Measurements from ENCODE around the gene TAP1. TPM values are rescaled to one million over a fixed set of nuclear protein-coding genes. Genes with fewer than 3 reads are reported as not detected.

TAP1 gene
- total RNA-seq, 1 experiment from 2014 or later = 13.6 TPM

- no peak for TF ChIP-seq MXD4 (CRISPR knock-in tag; IDR thresholded peaks at IDR 0.05; ENCODE audit: borderline replicate concordance)
- TF ChIP-seq EMX1 (CRISPR knock-in tag; IDR thresholded peaks at IDR 0.05) = no peak
- TF ChIP-seq TCF7 (CRISPR knock-in tag; IDR thresholded peaks at IDR 0.05; ENCODE audit: low read depth) = no peak
- TF ChIP-seq ATF2 (CRISPR knock-in tag; IDR thresholded peaks at IDR 0.05; ENCODE audit: borderline replicate concordance, low read depth) = no peak
- no peak for TF ChIP-seq SMAD3 (CRISPR knock-in tag; IDR thresholded peaks at IDR 0.05; ENCODE audit: borderline replicate concordance)
- TF ChIP-seq KAT7 (CRISPR knock-in tag; IDR thresholded peaks at IDR 0.05; ENCODE audit: borderline replicate concordance) = no peak
- no peak for TF ChIP-seq TEAD1 (CRISPR knock-in tag; IDR thresholded peaks at IDR 0.05)
- TF ChIP-seq, protein P1, sequence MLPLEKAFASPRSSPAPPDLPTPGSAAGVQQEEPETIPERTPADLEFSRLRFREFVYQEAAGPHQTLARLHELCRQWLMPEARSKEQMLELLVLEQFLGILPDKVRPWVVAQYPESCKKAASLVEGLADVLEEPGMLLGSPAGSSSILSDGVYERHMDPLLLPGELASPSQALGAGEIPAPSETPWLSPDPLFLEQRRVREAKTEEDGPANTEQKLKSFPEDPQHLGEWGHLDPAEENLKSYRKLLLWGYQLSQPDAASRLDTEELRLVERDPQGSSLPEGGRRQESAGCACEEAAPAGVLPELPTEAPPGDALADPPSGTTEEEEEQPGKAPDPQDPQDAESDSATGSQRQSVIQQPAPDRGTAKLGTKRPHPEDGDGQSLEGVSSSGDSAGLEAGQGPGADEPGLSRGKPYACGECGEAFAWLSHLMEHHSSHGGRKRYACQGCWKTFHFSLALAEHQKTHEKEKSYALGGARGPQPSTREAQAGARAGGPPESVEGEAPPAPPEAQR (CRISPR knock-in tag; IDR thresholded peaks at IDR 0.05) = no peak
- TF ChIP-seq, protein P2, sequence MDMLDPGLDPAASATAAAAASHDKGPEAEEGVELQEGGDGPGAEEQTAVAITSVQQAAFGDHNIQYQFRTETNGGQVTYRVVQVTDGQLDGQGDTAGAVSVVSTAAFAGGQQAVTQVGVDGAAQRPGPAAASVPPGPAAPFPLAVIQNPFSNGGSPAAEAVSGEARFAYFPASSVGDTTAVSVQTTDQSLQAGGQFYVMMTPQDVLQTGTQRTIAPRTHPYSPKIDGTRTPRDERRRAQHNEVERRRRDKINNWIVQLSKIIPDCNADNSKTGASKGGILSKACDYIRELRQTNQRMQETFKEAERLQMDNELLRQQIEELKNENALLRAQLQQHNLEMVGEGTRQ (CRISPR knock-in tag; IDR thresholded peaks at IDR 0.05) = no peak
- TF ChIP-seq CDX4 (CRISPR knock-in tag; IDR thresholded peaks at IDR 0.05; ENCODE audit: borderline replicate concordance) = no peak
- no peak for TF ChIP-seq GTF2I (CRISPR knock-in tag; conservative IDR thresholded peaks at IDR 0.05)
- no peak for TF ChIP-seq JAZF1 (CRISPR knock-in tag; IDR thresholded peaks at IDR 0.05)
- no peak for TF ChIP-seq ESRRA (CRISPR knock-in tag; IDR thresholded peaks at IDR 0.05; ENCODE audit: borderline replicate concordance)
- TF ChIP-seq OVOL2 (CRISPR knock-in tag; IDR thresholded peaks at IDR 0.05; ENCODE audit: borderline replicate concordance) = no peak
- TF ChIP-seq ELF4 (CRISPR knock-in tag; IDR thresholded peaks at IDR 0.05; ENCODE audit: low read depth) = no peak
- no peak for TF ChIP-seq ZNF423 (CRISPR knock-in tag; IDR thresholded peaks at IDR 0.05)
- no peak for TF ChIP-seq TP53 (CRISPR knock-in tag; IDR thresholded peaks at IDR 0.05)
- TF ChIP-seq ZNF532 (CRISPR knock-in tag; IDR thresholded peaks at IDR 0.05; ENCODE audit: borderline replicate concordance) = no peak
- TF ChIP-seq ZNF121 (CRISPR knock-in tag; IDR thresholded peaks at IDR 0.05) = no peak
- ChIA-PET POLR2A (interaction anchor here (0.6 kb wide), 1 partner anchor 15 kb away, joined by 3 read pairs; no protein-coding TSS in a partner anchor), CTCF (interaction anchor here (3.8 kb wide), 1 partner anchor 27 kb away, joined by 243 read pairs; no protein-coding TSS in a partner anchor)
- DNase-seq (ENCODE audit: low spot score) (no peak), ATAC-seq (no peak)
- Mint-ChIP-seq H3K9me3 (no peaks in the 10 kb centered on the region), H3K4me1 (peaks cover 27% of the 10 kb centered on the region), H3K36me3 (peaks cover 19% of the 10 kb centered on the region), H3K27me3 (ENCODE audit: low read depth) (peaks cover 78% of the 10 kb centered on the region), H3K27ac (no peak overlapping the region), H3K4me3 (no peak overlapping the region)
Measured at GRCh38 chr6:32840604-32841246, 12.8 kb downstream of the TAP1 start.
